ENCODE results near the gene L1CAM. TPM values are rescaled to one million over a fixed set of nuclear protein-coding genes. Genes with fewer than 3 reads are reported as not detected.

The L1CAM gene
- total RNA-seq, 1 experiment from 2014 or later = 34.0 TPM

DNA sequence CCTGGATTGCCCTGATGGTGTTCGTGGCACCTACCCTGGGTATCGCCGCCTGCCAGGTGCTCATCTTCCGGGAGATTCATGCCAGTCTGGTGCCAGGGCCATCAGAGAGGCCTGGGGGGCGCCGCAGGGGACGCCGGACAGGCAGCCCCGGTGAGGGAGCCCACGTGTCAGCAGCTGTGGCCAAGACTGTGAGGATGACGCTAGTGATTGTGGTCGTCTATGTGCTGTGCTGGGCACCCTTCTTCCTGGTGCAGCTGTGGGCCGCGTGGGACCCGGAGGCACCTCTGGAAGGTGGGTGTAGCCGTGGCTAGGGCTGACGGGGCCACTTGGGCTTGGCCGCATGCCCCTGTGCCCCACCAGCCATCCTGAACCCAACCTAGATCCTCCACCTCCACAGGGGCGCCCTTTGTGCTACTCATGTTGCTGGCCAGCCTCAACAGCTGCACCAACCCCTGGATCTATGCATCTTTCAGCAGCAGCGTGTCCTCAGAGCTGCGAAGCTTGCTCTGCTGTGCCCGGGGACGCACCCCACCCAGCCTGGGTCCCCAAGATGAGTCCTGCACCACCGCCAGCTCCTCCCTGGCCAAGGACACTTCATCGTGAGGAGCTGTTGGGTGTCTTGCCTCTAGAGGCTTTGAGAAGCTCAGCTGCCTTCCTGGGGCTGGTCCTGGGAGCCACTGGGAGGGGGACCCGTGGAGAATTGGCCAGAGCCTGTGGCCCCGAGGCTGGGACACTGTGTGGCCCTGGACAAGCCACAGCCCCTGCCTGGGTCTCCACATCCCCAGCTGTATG is 20.3 kb upstream of the L1CAM start:
- in situ Hi-C loops (cut with HindIII; ENCODE audit: low sequenced_read_pairs) = no loop called here
- no peak for DNase-seq (ENCODE audit: low spot score)

DNA sequence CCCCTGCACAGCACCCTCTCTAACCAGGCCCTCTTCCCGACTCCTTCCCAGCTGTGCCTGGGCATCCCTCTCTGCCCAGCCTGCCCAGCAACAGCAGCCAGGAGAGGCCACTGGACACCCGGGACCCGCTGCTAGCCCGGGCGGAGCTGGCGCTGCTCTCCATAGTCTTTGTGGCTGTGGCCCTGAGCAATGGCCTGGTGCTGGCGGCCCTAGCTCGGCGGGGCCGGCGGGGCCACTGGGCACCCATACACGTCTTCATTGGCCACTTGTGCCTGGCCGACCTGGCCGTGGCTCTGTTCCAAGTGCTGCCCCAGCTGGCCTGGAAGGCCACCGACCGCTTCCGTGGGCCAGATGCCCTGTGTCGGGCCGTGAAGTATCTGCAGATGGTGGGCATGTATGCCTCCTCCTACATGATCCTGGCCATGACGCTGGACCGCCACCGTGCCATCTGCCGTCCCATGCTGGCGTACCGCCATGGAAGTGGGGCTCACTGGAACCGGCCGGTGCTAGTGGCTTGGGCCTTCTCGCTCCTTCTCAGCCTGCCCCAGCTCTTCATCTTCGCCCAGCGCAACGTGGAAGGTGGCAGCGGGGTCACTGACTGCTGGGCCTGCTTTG is 19.6 kb upstream of the L1CAM start:
- in situ Hi-C loops (cut with HindIII; ENCODE audit: low sequenced_read_pairs) = no loop called here
- peak; percentile 82 for DNase-seq (ENCODE audit: low spot score)

DNA sequence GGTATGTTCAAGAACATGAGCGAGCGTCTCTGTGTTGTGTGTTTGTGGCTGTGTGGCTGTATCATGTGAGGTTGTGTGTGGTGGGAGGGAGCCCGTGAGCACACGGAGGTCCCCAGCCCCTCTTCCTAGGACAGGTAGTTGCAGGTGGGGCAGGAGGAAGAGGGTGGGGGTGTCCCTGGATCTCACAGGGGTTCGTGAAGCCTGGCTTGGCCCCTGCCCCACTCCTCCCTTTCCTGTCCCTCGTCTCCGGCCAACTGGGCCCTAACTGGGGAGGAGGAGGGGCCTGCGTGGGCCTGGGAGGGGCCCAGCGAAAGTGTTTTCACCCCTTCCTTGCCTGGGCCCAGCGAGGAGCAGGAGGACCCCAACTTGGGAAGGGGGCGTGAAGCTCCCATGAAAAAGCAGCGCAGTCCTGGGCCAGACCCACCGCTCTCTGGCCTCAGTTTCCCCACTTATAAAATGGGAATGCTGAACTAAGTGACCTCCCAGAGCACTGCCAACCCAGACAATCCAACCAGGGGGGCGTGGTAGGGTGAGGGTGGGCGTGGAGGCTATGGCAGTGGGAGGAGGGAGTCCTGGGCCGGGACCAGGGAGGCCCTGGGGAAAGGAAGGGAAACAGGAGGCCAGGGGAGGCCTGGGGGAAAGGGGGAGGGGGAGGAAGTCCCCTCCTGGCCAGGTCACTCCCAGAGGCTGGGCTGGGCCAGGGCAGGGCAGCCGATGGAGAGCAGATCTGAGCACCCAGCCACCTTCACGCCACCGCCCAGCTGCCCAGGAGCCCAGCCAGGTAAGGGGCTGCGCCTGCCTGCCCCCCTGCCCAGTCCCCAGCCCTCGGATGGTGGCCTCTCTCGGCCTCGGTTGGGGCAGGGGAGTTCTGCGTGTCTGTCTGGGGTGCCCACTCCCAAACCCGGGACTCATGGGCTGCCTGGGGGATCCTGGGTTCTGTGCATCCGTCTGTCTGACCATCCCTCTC is 18.3 kb upstream of the L1CAM start, which contains the start of gene AVPR2:
AVPR2 (plus strand) TSS at position 683 of the 967 bp plus-strand sequence. CDS start 473 bp downstream, outside the sequence.
- in situ Hi-C loops (cut with HindIII; ENCODE audit: low sequenced_read_pairs) = no loop called here
- no peak for DNase-seq (ENCODE audit: low spot score)

DNA sequence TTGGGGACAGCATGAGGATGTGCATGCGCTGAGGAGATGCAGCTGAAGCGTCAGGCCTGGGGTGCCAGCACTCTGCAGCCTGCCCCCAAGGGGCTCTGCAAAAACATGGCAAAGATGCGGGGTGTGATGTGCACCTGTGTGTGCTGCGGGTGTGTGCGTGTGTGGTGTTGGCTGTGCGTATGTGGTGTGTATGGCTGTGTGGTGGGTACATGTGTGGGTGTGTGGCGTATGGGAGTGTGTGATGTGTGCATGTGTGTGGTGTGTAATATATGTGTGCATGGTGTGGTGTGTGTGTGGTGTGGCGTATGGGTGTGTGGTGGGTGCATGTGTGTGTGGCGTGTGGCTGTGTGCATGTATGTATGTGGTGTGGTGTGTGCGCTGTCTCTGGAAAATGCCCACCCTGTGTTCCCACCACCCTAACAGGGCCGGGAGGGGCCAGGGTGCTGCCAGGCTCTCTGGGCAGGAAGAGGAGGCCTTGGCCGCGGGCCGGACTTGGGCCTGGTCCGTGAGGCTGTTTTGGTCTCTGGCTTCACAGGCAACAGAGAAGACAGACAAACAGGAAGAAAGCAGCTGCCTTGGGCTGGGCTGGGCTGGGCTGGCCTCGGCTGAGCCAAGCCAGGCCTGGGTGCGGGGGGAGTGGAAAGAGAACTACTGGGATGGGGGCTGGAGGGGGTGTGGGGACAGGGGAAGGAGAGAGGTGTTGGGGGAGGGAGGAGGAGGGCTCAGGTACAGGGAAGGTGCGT is 17.4 kb upstream of the L1CAM start:
- in situ Hi-C loops (cut with HindIII; ENCODE audit: low sequenced_read_pairs) = no loop called here
- DNase-seq (ENCODE audit: low spot score) = peak; percentile 20

DNA sequence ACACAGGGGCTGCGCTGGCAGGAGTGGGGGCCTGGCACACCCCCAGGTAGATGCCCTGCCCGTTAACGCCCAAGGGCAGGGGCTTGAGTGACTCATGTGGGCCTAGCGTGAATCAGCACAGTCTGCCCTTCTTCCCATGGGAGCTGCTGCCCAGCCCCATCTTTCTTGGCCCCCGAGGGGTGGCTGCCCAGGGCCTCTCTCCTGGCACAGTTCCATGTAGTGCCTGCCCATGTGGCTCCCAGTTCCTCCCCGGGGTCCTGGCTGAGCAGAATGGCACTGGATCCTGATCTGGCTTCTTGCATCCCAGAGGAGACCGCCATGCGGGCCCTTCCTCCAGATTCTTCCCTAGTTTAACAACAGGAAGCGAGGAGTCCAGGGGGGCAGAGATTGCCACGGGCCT is 16.4 kb upstream of the L1CAM start:
- in situ Hi-C loops (cut with HindIII; ENCODE audit: low sequenced_read_pairs) = no loop called here
- peak; percentile 6 for DNase-seq (ENCODE audit: low spot score)

DNA sequence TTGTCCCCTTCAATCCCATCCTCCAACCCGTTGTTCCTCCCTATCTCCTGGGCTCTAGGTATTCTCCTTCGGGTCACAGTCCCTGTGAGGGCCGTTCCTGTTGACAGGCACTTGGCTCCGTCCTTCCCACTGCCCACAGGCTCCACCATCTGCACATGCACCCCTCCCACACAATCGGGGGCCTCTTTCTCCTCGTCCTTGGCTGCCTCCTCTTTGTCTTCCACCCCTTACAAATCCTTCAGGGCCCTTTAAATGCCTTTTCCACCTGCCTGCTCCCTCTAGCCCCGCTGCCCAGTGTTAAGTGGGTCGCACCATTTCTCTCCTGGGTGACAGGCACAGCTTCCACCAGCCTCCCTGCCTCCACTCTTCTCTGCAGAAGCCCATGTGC is 15.8 kb upstream of the L1CAM start:
- DNase-seq (ENCODE audit: low spot score) = peak; percentile 47
- in situ Hi-C loops (cut with HindIII; ENCODE audit: low sequenced_read_pairs) = no loop called here

DNA sequence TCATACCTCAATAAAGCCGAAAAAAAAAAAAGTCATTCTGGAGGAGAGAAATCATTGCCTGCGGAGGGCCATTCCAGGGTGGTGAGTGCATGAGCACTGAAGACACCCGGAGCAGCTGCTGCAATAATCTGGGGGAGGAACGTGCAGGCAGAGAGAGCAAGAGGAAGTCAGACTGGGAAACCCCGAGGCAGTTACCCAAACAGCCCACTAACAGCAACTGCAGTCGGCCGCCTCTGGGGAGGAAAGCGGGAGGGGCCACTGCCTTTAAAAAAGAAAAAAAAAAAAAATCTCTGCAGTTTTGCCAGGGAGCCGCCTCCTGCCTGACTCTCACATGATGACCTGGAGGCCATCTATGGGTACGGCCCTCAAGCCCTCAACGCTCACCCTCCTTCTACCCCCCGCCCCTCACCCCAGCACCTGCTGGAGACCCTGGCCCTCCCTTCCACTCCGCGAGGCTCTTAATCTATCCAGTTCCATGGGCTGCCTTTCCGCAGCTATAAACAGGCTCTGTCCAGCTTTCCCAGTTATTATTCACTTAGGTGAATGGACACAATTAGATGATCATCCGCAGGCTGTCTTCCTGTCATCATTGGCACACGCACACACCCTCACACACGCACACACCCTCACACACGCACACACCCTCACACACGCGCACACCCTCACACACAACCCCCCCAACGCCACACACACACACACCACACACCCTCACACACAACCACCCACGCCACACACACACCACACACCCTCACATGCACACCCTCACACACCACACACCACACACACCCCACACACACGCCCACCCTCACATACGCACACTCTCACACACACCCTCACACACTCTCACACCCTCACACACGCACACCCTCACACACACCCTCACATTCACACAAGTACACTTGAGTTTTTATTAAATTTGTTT is 15.1 kb upstream of the L1CAM start:
- DNase-seq (ENCODE audit: low spot score) = peak; percentile 55
- in situ Hi-C loops (cut with HindIII; ENCODE audit: low sequenced_read_pairs) = no loop called here

DNA sequence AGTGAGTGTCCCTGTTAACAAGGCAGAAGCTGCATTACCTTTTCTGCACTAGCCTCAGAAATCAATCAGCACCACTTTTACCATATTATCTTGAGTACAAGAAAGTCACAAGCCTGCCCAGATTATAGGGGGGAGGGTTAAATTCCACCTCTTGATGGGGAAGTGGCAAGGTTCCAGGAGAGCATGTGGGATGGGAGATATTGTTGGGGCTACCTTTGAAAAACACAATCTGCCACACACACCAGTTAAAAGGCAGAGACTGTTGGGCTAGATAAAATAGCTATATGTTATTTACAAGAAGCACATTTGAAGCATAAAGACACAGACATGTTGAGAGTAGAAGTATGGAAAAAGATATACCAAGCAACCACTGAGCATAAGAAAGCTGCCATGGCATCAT is 11.9 kb upstream of the L1CAM start:
- peak; percentile 45 for DNase-seq (ENCODE audit: low spot score)
- in situ Hi-C loops (cut with HindIII; ENCODE audit: low sequenced_read_pairs) = no loop called here

DNA sequence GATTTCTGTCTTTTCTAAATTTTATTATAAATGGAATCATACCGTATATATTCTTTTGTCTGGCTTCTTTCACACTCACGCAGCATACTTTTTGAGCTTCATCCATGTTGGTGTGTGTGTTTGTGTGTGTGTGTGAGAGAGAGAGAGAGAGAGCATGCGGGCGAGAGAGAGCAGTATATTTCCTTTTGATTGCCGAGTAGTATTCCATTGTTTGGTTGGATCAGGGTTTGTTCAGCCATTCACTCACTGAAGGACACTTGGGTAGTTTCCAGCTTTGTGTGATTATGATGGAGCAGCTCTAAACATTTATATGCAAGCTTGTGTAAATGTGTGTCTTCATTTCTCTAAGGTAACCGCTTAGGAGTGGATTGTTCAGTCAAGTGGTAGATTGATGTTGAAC is 3.1 kb upstream of the L1CAM start:
- in situ Hi-C loops (cut with HindIII; ENCODE audit: low sequenced_read_pairs) = no loop called here
- DNase-seq (ENCODE audit: low spot score) = no peak

DNA sequence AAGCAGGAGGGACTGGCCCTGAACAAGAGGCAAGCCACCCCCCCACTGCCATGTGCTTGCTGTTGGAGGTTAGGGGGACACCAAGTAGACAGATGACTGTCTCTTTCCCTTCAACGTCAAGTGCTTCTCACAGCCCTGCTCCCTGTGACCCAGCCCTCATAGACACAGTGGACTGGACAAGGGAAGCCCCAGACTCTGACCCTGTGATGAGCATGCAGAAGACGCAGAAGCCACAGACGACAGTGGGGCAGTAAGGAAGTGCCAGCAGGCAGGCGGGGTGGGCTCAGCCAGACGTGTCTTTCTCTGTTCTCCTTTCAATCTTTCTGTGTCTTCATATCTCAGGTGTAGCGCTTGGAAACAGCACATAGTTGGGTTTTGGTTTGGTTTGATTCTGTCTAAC is 2.4 kb upstream of the L1CAM start:
- no peak for DNase-seq (ENCODE audit: low spot score)
- in situ Hi-C loops (cut with HindIII; ENCODE audit: low sequenced_read_pairs) = no loop called here

DNA sequence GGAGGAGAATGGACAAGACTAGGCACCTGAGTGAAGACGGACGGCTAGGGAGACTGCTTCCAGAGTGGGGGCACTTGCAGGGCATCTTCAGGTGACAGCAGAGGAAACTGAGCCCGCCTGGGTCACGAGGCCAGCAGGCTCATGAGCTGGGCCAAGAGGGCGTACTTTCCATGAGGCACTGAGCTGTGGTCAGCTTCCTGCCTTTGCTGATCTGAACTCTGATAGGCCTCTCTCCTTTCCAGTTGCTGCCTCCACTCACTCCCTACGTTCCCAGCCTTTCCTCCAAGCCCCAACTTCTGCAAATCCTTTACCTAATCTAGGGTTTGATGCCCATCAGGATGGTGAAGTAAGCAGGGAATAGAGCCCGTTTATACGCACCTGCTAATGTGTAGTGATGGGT is 1.4 kb upstream of the L1CAM start:
- in situ Hi-C loops (cut with HindIII; ENCODE audit: low sequenced_read_pairs) = no loop called here
- DNase-seq (ENCODE audit: low spot score) = peak; percentile 6

DNA sequence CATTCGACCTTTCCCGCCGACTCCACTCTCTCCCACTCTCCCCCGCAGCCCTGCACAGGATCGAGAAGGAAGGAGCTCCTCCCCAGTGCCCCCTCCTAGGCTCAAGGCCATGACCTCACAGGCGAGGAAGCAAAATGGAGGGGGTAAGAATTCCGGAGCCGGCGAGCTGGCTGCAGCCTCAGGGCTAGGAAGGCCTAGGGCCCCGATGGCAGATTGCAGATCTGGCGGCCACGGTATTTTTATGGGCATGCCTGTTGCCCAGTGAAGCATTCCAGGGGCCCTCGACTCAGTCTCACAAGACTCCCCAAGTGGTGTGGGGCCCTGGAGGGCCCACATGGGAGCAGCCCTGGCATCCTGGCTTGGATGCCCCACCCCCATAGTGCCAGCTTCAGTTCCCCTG is 942 bp upstream of the L1CAM start:
- in situ Hi-C loops (cut with HindIII; ENCODE audit: low sequenced_read_pairs) = no loop called here
- peak; percentile 31 for DNase-seq (ENCODE audit: low spot score)

DNA sequence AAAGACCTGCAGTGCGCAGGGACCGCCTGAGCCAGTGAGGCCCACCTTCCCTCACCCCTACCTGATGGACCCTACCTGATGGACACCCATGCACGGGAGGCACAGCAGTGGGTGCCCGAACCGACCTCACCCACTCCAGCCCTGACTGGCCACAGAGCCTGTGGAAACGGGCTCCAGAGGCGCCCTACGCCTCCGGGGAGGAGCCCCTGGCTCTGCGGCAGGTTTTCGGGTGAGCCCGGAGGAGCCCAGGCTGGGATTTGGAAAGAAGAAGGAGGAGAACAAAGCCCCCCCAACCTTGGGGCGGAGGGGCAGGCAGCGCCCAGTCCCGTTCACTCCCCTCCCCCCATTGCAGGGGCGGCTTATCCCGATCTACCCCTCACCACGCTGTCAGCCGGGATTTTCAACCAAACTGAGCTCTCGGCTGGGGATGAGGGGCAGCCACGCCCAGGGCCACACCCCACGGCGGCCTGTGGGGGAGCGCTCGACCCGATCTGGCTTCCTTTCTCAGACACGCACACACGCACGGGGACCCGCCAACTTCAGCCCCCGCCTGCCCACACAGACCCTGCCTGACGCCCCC is 675 bp downstream of the L1CAM start:
- in situ Hi-C loops (cut with HindIII; ENCODE audit: low sequenced_read_pairs) = no loop called here
- DNase-seq (ENCODE audit: low spot score) = peak; percentile 21

DNA sequence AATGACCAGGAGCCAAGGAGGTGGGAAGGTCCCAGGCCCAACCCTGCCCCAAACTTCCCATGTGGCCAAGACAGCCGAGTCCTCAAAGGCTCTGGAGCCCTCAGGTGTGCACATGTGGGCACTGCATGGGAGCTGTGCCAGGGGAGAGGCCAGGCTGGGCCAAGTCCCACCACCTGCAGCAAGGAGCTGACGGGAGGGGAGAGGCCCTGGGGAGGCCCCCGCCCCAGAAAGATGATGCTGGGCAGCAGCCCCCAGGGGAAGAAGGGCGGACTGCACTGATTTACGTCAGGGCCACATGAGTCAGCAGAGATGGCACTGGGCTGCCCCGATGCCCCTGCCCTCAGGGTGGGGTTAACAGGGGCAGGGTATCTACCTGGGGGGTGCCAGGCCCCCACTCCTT is 1.4 kb downstream of the L1CAM start:
- peak; percentile 2 for DNase-seq (ENCODE audit: low spot score)
- in situ Hi-C loops (cut with HindIII; ENCODE audit: low sequenced_read_pairs) = no loop called here

DNA sequence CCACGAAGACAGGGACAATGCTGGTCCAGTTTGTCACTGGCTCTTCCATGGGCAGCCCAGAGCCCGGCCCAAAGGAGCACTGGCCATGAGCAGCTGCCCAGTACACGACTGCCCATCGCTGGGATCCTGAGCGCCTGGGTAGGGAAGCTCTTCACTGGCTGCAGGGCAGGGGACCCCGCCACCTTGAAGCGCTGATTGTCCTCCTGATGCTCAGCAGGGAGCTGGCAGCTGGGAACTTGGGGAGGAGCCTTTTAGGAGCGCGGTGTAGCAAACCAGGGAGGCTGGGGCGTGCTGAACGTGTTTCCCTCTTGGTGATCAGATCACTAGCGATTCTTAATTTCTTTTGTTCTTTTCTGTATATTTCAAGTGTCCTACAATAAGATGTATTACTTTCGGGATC is 1.8 kb downstream of the L1CAM start:
- no peak for DNase-seq (ENCODE audit: low spot score)
- in situ Hi-C loops (cut with HindIII; ENCODE audit: low sequenced_read_pairs) = no loop called here

DNA sequence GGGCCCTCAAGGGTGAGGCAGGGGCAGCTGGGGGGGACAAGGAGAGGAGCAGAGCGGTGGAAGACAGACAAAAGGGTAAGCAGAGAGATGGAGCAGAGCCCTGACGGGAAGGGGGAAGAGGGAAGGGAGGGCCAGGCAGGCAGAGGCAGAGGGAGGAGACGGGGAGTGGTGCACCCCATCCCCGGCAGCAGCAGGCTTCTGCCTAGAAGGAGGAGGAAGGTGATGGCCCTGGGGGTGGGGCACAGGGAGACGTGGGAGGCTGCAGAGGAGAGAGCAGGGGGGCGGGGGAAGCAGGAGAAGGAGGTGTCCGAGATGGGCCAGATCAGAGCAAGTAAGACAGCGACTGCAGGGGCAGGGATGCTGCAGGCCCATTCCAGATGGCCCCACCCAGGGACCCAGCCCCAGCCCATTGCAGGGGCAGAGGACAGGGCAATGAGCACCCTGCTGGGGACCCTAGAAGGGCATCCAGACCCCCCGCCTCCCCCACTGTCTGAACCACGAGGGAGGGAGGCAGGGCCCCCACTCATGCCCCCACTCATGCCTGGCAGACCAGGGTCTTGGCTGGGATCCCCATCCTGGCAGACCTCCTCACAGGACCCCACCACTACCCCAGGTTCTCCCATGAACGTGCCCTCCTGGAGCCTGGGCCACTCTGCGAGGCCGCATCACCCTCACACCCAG is 2.7 kb downstream of the L1CAM start:
- in situ Hi-C loops (cut with HindIII; ENCODE audit: low sequenced_read_pairs) = no loop called here
- DNase-seq (ENCODE audit: low spot score) = no peak

DNA sequence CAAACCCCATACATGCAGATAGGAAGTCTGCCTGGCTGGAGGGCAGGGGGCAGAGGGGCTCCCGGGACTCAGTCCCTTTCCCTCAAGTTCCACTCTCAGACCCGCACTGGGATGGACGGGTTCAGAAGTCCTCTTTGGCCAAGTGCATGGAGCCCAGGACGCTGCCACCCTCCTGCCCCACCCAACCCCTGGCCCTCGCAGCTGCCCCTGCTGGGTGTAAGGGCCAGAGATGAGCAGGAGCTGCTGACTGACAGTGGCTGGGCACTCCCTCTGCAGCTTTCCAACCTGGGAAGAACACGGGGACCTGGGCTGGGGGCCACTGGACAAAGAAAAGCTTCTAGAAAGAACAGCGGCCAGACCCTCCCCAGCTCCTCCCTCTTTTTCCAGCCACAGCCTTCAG is 3.4 kb downstream of the L1CAM start:
- DNase-seq (ENCODE audit: low spot score) = no peak
- in situ Hi-C loops (cut with HindIII; ENCODE audit: low sequenced_read_pairs) = no loop called here

All from G401 (cell line).